BJ (cell line): Measurements from ENCODE around the gene ELFN1. TPM values are rescaled to one million over a fixed set of nuclear protein-coding genes. Genes with fewer than 3 reads are reported as not detected.

Source experiments
- CTCF ChIA-PET: fragments of 350-600 bp; formaldehyde crosslinking; extraction: SDS; loops from one replicate; lab custom pipeline; 2021; ENCODE audit warnings: antibody characterized with exemption, inconsistent platforms; lab: Yijun Ruan, JAX
- POLR2A ChIA-PET: fragments of 300-600 bp; sonication (Branson Sonifier 250); formaldehyde crosslinking; extraction: SDS; loops from one replicate; lab custom pipeline; 2021; ENCODE audit warnings: antibody characterized with exemption; lab: Charles Lee
- DNase-seq: peaks from one replicate; pipeline ENCODE4 v3.0.0-alpha.2; 2011; ENCODE audit warnings: low read depth
- H3K27me3 ChIP-seq: 2 replicates; pipeline ENCODE4 v1.6.0; 2011; ENCODE audit warnings: low read length; ENCODE audit not compliant: control insufficient read depth, insufficient read depth
- H3K36me3 ChIP-seq: 2 replicates; pipeline ENCODE4 v1.5.1; 2011; ENCODE audit warnings: low read length; ENCODE audit not compliant: control insufficient read depth, insufficient read depth
- H3K4me3 ChIP-seq: 2 replicates; pipeline ENCODE4 v1.5.1; 2011; ENCODE audit warnings: low read depth, mild to moderate bottlenecking, control low read depth, low read length
- CTCF ChIP-seq: IDR thresholded peaks from 2 replicates; pipeline ENCODE4 v1.5.1; 2011; ENCODE audit warnings: low read depth, mild to moderate bottlenecking, control low read depth, inconsistent platforms, low read length, moderate library complexity; ENCODE audit not compliant: insufficient read depth
- polyA plus RNA-seq: library from polyadenylated mRNA; depleted of rRNA; stranded (reverse); fragments of >200 nt; gene quantifications from 2 replicates; pipeline ENCODE4 v1.2.3, GENCODE V29; 2011

Gene ELFN1
- polyA plus RNA-seq, 1 experiment = 1.7 TPM

- POLR2A ChIA-PET = no interaction called here
Observed at GRCh38 chr7:1677206-1678080, 7.4 kb downstream of the ELFN1 start.

GRCh38 chr7:1678081-1678543 lies 8.0 kb downstream of the ELFN1 start:
- Histone ChIP-seq H3K4me3 (no peak overlapping the region), H3K36me3 (no peaks in the 10 kb centered on the region), H3K27me3 (no peaks in the 10 kb centered on the region)
- POLR2A ChIA-PET = no interaction called here
- no peak for DNase-seq
- no peak for TF ChIP-seq CTCF
- CTCF ChIA-PET = no interaction called here

More at GRCh38 chr7:1677206-1678080, 7.4 kb downstream of the ELFN1 start:
- CTCF ChIA-PET = no interaction called here
- no peaks in the 10 kb centered on the region for H3K27me3 ChIP-seq
- H3K36me3 ChIP-seq = no peaks in the 10 kb centered on the region
- no peak for DNase-seq
- H3K4me3 ChIP-seq = no peak overlapping the region
- TF ChIP-seq CTCF = no peak

- no peaks in the 10 kb centered on the region for H3K27me3 ChIP-seq
- no peak overlapping the region for H3K4me3 ChIP-seq
- no peak for TF ChIP-seq CTCF
- no peaks in the 10 kb centered on the region for H3K36me3 ChIP-seq
- ChIA-PET CTCF (interaction anchor here (0.6 kb wide), 1 partner anchor 480 kb away, joined by 3 read pairs; no protein-coding TSS in a partner anchor), POLR2A (no interaction called here)
- DNase-seq = no peak
Observed at GRCh38 chr7:1678571-1679325, 8.7 kb downstream of the ELFN1 start.

- no peak for TF ChIP-seq CTCF
- no peak overlapping the region for H3K4me3 ChIP-seq
- CTCF ChIA-PET = interaction anchor here (0.6 kb wide), 1 partner anchor 479 kb away, joined by 3 read pairs; no protein-coding TSS in a partner anchor
- POLR2A ChIA-PET = no interaction called here
- no peak for DNase-seq
- H3K27me3 ChIP-seq = no peaks in the 10 kb centered on the region
- H3K36me3 ChIP-seq = no peaks in the 10 kb centered on the region
Observed at GRCh38 chr7:1679326-1679965, 9.4 kb downstream of the ELFN1 start.
